GM18519 (cell line): ENCODE data around the gene DHRS11.

ENCODE experiments used
- ATAC-seq: cut with Tn5 transposase; IDR thresholded peaks from one replicate; pipeline ENCODE4 v1.9.1; 2021; ENCODE audit warnings: mild to moderate bottlenecking, moderate library complexity; ENCODE audit not compliant: unreplicated experiment, low FRiP score

The DHRS11 gene

GRCh38 chr17:36613155-36613554 lies 21.5 kb downstream of the DHRS11 start:
- no peak for ATAC-seq

- ATAC-seq = no peak
These were observed 22.4 kb downstream of the DHRS11 start for GRCh38 chr17:36614081-36614480.

GRCh38 chr17:36614933-36615332 lies 23.3 kb downstream of the DHRS11 start:
- no peak for ATAC-seq

- ATAC-seq = no peak
These were observed 24.7 kb downstream of the DHRS11 start for GRCh38 chr17:36616061-36617029.

- ATAC-seq = no peak
These were observed 26.1 kb downstream of the DHRS11 start for GRCh38 chr17:36617773-36618172.

- no peak for ATAC-seq
These were observed 31.6 kb downstream of the DHRS11 start for GRCh38 chr17:36623281-36623680.

- ATAC-seq = no peak
These were observed 33.5 kb downstream of the DHRS11 start for GRCh38 chr17:36625188-36625587.

GRCh38 chr17:36627101-36627500 lies 35.4 kb downstream of the DHRS11 start:
- ATAC-seq = no peak

- ATAC-seq = no peak
These were observed 36.9 kb downstream of the DHRS11 start for GRCh38 chr17:36628576-36628975.

GRCh38 chr17:36629252-36629847 lies 37.7 kb downstream of the DHRS11 start:
- no peak for ATAC-seq

- ATAC-seq = no peak
These were observed 38.4 kb downstream of the DHRS11 start for GRCh38 chr17:36629970-36630502.

- ATAC-seq = no peak
These were observed 39.3 kb downstream of the DHRS11 start for GRCh38 chr17:36631022-36631421.

- ATAC-seq = no peak
These were observed 41.5 kb downstream of the DHRS11 start for GRCh38 chr17:36632916-36633771.

GRCh38 chr17:36640346-36640745 lies 48.7 kb downstream of the DHRS11 start:
- no peak for ATAC-seq

- ATAC-seq = no peak
These were observed 49.2 kb downstream of the DHRS11 start for GRCh38 chr17:36640836-36641235.

GRCh38 chr17:36641331-36641876 lies 49.7 kb downstream of the DHRS11 start:
- ATAC-seq = no peak

GRCh38 chr17:36641877-36642845 lies 50.5 kb downstream of the DHRS11 start:
- no peak for ATAC-seq

GRCh38 chr17:36643086-36643685 lies 51.5 kb downstream of the DHRS11 start:
- ATAC-seq = no peak

- no peak for ATAC-seq
These were observed 53.7 kb downstream of the DHRS11 start for GRCh38 chr17:36645422-36645821.
